Osteoblast (primary cell): ENCODE results near the gene LGALS9. TPM values are rescaled to one million over a fixed set of nuclear protein-coding genes. Genes with fewer than 3 reads are reported as not detected.

ENCODE experiments used
- DNase-seq: peaks from one replicate; pipeline ENCODE4 v3.0.0; 2011; ENCODE audit warnings: low spot score, mixed read lengths; ENCODE audit not compliant: insufficient read length; ENCODE audit errors: missing footprints
- H2AFZ ChIP-seq: 2 replicates; pipeline ENCODE4 v1.6.0; 2011; ENCODE audit warnings: mild to moderate bottlenecking, low read length
- H3K27ac ChIP-seq: 2 replicates; pipeline ENCODE4 v1.5.1; 2011; ENCODE audit warnings: mild to moderate bottlenecking, low read depth, low read length, moderate library complexity
- H3K27me3 ChIP-seq: 2 replicates; pipeline ENCODE4 v1.6.0; 2012; ENCODE audit warnings: mild to moderate bottlenecking, control low read depth, inconsistent platforms, low read length, moderate library complexity; ENCODE audit not compliant: insufficient read depth
- H3K36me3 ChIP-seq: 2 replicates; pipeline ENCODE4 v1.5.1; 2011; ENCODE audit warnings: mild to moderate bottlenecking, low read length, control low read depth, moderate library complexity; ENCODE audit not compliant: insufficient read depth
- H3K4me1 ChIP-seq: 2 replicates; pipeline ENCODE4 v1.5.1; 2011; ENCODE audit warnings: mild to moderate bottlenecking, low read length, control low read depth, moderate library complexity; ENCODE audit not compliant: insufficient read depth
- H3K4me2 ChIP-seq: 2 replicates; pipeline ENCODE4 v1.6.0; 2011; ENCODE audit warnings: mild to moderate bottlenecking, low read length; ENCODE audit not compliant: insufficient read depth
- H3K4me3 ChIP-seq: fragments of 200-600 bp; sonication (generic); 3 replicates; pipeline ENCODE4 v1.5.1; 2012; ENCODE audit warnings: mild to moderate bottlenecking, low read length, inconsistent platforms; ENCODE audit not compliant: insufficient read depth
- H3K79me2 ChIP-seq: 2 replicates; pipeline ENCODE4 v1.6.0; 2012; ENCODE audit warnings: mild to moderate bottlenecking, low read length, control low read depth, inconsistent platforms; ENCODE audit not compliant: insufficient read depth
- H3K9me3 ChIP-seq: 2 replicates; pipeline ENCODE4 v1.5.1; 2011; ENCODE audit warnings: low read depth, low read length, control low read depth
- H4K20me1 ChIP-seq: 2 replicates; pipeline ENCODE4 v1.6.0; 2012; ENCODE audit warnings: mild to moderate bottlenecking, low read length, control low read depth; ENCODE audit not compliant: insufficient read depth
- CTCF ChIP-seq: IDR thresholded peaks from 2 replicates; pipeline ENCODE4 v1.5.1; 2011; ENCODE audit warnings: mild to moderate bottlenecking, low read depth, low read length, moderate library complexity; ENCODE audit errors: extremely low read depth
- total RNA-seq: library from RNA; depleted of rRNA; stranded (reverse); fragments of >200 nt; gene quantifications from 2 replicates; pipeline ENCODE4 v1.2.3, GENCODE V29; 2012

The LGALS9 gene
- total RNA-seq, 1 donor, result 1.4 TPM

- Histone ChIP-seq H3K4me2 (no peak overlapping the region), H3K9me3 (no peaks in the 10 kb centered on the region), H3K79me2 (no peaks in the 10 kb centered on the region), H3K36me3 (no peaks in the 10 kb centered on the region), H4K20me1 (no peaks in the 10 kb centered on the region), H3K27ac (no peak overlapping the region), H2AFZ (no peak overlapping the region), H3K4me3 (no peak overlapping the region), H3K4me1 (no peaks in the 10 kb centered on the region), H3K27me3 (no peaks in the 10 kb centered on the region)
- DNase-seq, result peak; percentile 2
- TF ChIP-seq CTCF, result no peak
These were observed 37.6 kb upstream of the LGALS9 start for GRCh38 chr17:27593232-27593856.

GRCh38 chr17:27593857-27594255 is 37.1 kb upstream of the LGALS9 start:
- no peaks in the 10 kb centered on the region for H3K36me3 ChIP-seq
- no peak overlapping the region for H3K4me3 ChIP-seq
- H3K27me3 ChIP-seq, result no peaks in the 10 kb centered on the region
- H3K4me1 ChIP-seq, result no peaks in the 10 kb centered on the region
- H3K4me2 ChIP-seq, result no peak overlapping the region
- H3K79me2 ChIP-seq, result no peaks in the 10 kb centered on the region
- no peak overlapping the region for H2AFZ ChIP-seq
- no peak overlapping the region for H3K27ac ChIP-seq
- no peaks in the 10 kb centered on the region for H3K9me3 ChIP-seq
- DNase-seq, result no peak
- no peaks in the 10 kb centered on the region for H4K20me1 ChIP-seq
- no peak for TF ChIP-seq CTCF

DNA sequence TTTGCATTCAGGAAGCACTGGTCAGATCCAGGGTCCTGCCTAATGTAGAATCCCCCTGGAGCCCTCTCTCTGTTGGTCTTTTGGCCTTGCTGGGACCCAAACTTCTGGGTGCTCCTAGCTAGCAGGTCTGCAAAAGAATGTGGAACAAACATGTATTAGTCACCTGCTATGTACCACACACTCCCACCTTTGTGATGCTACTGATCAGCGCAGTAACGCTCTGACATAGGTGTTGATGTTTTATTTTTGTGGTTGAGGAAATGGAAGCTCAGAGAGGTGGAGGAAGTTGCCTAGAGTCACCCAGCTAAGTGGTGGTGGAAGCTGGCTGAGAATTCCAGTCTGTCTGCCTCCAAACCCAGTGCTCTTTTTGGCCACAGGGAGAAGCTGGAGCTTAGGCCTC is 35.8 kb upstream of the LGALS9 start:
- no peaks in the 10 kb centered on the region for H3K36me3 ChIP-seq
- no peak for TF ChIP-seq CTCF

DNA sequence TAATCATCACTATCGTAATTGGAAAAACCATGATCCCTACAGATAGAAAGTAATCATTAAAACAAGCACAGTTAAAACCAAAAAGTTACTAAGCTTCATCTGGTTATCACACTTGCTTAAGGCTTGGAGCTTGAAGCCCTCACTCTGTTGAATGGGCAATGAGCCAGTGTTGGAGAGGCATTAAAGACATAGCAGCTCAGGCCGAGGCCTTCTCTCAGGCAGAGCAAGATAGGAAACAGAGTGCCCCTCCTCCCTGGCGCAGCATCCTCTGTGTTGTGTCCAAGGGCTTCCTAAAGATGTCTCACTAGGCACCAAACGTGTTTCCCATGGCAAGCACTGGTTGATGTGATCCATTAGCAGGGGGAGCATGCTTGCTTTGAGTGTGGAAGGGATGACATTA is 34.9 kb upstream of the LGALS9 start:
- Histone ChIP-seq H4K20me1 (no peaks in the 10 kb centered on the region), H3K79me2 (no peaks in the 10 kb centered on the region), H3K27me3 (no peaks in the 10 kb centered on the region), H3K27ac (no peak overlapping the region), H3K36me3 (no peaks in the 10 kb centered on the region), H3K4me2 (no peak overlapping the region), H3K9me3 (no peaks in the 10 kb centered on the region), H2AFZ (no peak overlapping the region), H3K4me1 (peaks cover 4% of the 10 kb centered on the region), H3K4me3 (no peak overlapping the region)
- no peak for DNase-seq
- no peak for TF ChIP-seq CTCF

More for the DNA sequence above, 35.8 kb upstream of the LGALS9 start:
- no peaks in the 10 kb centered on the region for H3K79me2 ChIP-seq
- H4K20me1 ChIP-seq, result no peaks in the 10 kb centered on the region
- no peaks in the 10 kb centered on the region for H3K27me3 ChIP-seq
- no peak overlapping the region for H3K27ac ChIP-seq
- no peaks in the 10 kb centered on the region for H3K4me1 ChIP-seq
- no peak overlapping the region for H3K4me2 ChIP-seq
- DNase-seq, result no peak
- no peak overlapping the region for H3K4me3 ChIP-seq
- no peaks in the 10 kb centered on the region for H3K9me3 ChIP-seq
- H2AFZ ChIP-seq, result no peak overlapping the region
